HG03521 (cell line): ENCODE measurements around the gene PSKH1.
"Not testable (repeated sequence)": the region's sequence is repeated elsewhere in the genome, so short reads cannot be mapped to it uniquely, and the experiment has no call there.

ENCODE experiments used
- ATAC-seq: cut with Tn5 transposase; IDR thresholded peaks from one replicate; pipeline ENCODE4 v1.9.1; 2021; ENCODE audit warnings: mild to moderate bottlenecking, moderate library complexity; ENCODE audit not compliant: unreplicated experiment

The PSKH1 gene

GRCh38 chr16:67892899-67893742 lies at the start of gene PSKH1:
Gene PSKH1, plus strand, starts transcription at chr16:67893254. Its CDS starts 15,496 bp downstream, at chr16:67908750.
- ATAC-seq: peak; percentile 92

GRCh38 chr16:67843343-67843765 lies 49.7 kb upstream of the PSKH1 start:
- ATAC-seq: no peak

GRCh38 chr16:67844497-67844896 lies 48.6 kb upstream of the PSKH1 start:
- no peak for ATAC-seq

- ATAC-seq: no peak
Measured at GRCh38 chr16:67845291-67846062, 47.6 kb upstream of the PSKH1 start.

GRCh38 chr16:67846063-67846319 lies 47.1 kb upstream of the PSKH1 start:
- ATAC-seq: no peak

- peak; percentile 57 for ATAC-seq
Measured at GRCh38 chr16:67846320-67847063, 46.6 kb upstream of the PSKH1 start, which contains the start of gene NUTF2. Gene NUTF2, plus strand, starts transcription at chr16:67846933. Its CDS starts 18,198 bp downstream, at chr16:67865131.

GRCh38 chr16:67847064-67847861 lies 45.8 kb upstream of the PSKH1 start, which contains the start of gene CENPT:
Gene CENPT, minus strand, starts transcription at chr16:67847693. Its CDS starts 13,834 bp downstream, at chr16:67833859.
- ATAC-seq: peak; percentile 37

GRCh38 chr16:67848118-67848517 lies 44.9 kb upstream of the PSKH1 start:
- no peak for ATAC-seq

GRCh38 chr16:67853670-67854069 lies 39.4 kb upstream of the PSKH1 start:
- no peak for ATAC-seq

GRCh38 chr16:67855789-67856188 lies 37.3 kb upstream of the PSKH1 start:
- no peak for ATAC-seq

GRCh38 chr16:67856927-67857546 lies 36.0 kb upstream of the PSKH1 start:
- no peak for ATAC-seq

- ATAC-seq: no peak
Measured at GRCh38 chr16:67857547-67858233, 35.4 kb upstream of the PSKH1 start.

- ATAC-seq: no peak
Measured at GRCh38 chr16:67858500-67858899, 34.6 kb upstream of the PSKH1 start.

- ATAC-seq: no peak
Measured at GRCh38 chr16:67860589-67861398, 32.3 kb upstream of the PSKH1 start.

GRCh38 chr16:67861877-67862276 lies 31.2 kb upstream of the PSKH1 start:
- ATAC-seq: no peak

GRCh38 chr16:67862623-67863583 lies 30.2 kb upstream of the PSKH1 start:
- no peak for ATAC-seq

- ATAC-seq: not testable (repeated sequence)
Measured at GRCh38 chr16:67864044-67864443, 29.0 kb upstream of the PSKH1 start.
